Breast epithelium (tissue), 3 donors: Measurements from ENCODE around the gene ZNF823.
A peak's percentile ranks its signal among the peaks of the same experiment; 100 is the strongest.

Source experiments
- POLR2AphosphoS5 ChIP-seq, 3 donors: sonication (generic); formaldehyde crosslinking; IDR thresholded peaks; one replicate each; pipeline ENCODE4 v1.6.1; 2017; ENCODE audit warnings: antibody characterized with exemption in 3 of 3
- TF ChIP-seq, protein P1 (sequence below), 3 donors: fragments of 450-650 bp; IDR thresholded peaks; one replicate each; pipeline ENCODE4 v1.5.1; 2016 to 2017; ENCODE audit warnings: antibody characterized with exemption in 3 of 3, mild to moderate bottlenecking in 3 of 3, moderate library complexity in 3 of 3

- peak in 1 of 3 donors; percentile 21 for TF ChIP-seq POLR2AphosphoS5 (IDR thresholded peaks at IDR 0.05)
- TF ChIP-seq, protein P1, sequence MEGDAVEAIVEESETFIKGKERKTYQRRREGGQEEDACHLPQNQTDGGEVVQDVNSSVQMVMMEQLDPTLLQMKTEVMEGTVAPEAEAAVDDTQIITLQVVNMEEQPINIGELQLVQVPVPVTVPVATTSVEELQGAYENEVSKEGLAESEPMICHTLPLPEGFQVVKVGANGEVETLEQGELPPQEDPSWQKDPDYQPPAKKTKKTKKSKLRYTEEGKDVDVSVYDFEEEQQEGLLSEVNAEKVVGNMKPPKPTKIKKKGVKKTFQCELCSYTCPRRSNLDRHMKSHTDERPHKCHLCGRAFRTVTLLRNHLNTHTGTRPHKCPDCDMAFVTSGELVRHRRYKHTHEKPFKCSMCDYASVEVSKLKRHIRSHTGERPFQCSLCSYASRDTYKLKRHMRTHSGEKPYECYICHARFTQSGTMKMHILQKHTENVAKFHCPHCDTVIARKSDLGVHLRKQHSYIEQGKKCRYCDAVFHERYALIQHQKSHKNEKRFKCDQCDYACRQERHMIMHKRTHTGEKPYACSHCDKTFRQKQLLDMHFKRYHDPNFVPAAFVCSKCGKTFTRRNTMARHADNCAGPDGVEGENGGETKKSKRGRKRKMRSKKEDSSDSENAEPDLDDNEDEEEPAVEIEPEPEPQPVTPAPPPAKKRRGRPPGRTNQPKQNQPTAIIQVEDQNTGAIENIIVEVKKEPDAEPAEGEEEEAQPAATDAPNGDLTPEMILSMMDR (IDR thresholded peaks at IDR 0.05): peak; percentile 26 to 83 (median 82)
Measured at GRCh38 chr19:11673608-11674041, 65.1 kb downstream of the ZNF823 start.
